HepG2 (cell line): Measurements from ENCODE around the gene CNKSR3. TPM values are rescaled to one million over a fixed set of nuclear protein-coding genes. Genes with fewer than 3 reads are reported as not detected.
A peak's percentile ranks its signal among the peaks of the same experiment; 100 is the strongest.

ENCODE experiments used
- DNMT1 ChIP-seq: sonication (generic); formaldehyde crosslinking; IDR thresholded peaks from 2 replicates; pipeline ENCODE4 v1.5.1; 2020; ENCODE audit warnings: mild to moderate bottlenecking, missing genetic modification reagents
- HNRNPUL1 ChIP-seq: fragments of 200-400 bp; formaldehyde crosslinking; IDR thresholded peaks from 2 replicates; pipeline ENCODE4 v1.6.1; 2017; ENCODE audit warnings: low read depth, mild to moderate bottlenecking, low read length, moderate library complexity
- IKZF1 ChIP-seq: fragments of 450-650 bp; IDR thresholded peaks from 2 replicates; pipeline ENCODE4 v1.7.1; 2016
- MAFK ChIP-seq, 2 experiments: IDR thresholded peaks in 1 of 2; conservative IDR thresholded peaks in 1 of 2; 2 replicates each; pipeline ENCODE4 v1.6.1; 2011; ENCODE audit warnings: improper control_type of control experiment in 2 of 2, low read length in 2 of 2
- NFIC ChIP-seq: IDR thresholded peaks from 2 replicates; pipeline ENCODE4 v1.6.1; 2012; ENCODE audit warnings: mild to moderate bottlenecking, low read length, inconsistent platforms
- PHF21A ChIP-seq: sonication (generic); formaldehyde crosslinking; IDR thresholded peaks from 2 replicates; pipeline ENCODE4 v1.5.0; 2020; ENCODE audit warnings: mild to moderate bottlenecking, missing genetic modification reagents
- TAF15 ChIP-seq: fragments of 200-400 bp; formaldehyde crosslinking; IDR thresholded peaks from one replicate; pipeline ENCODE4 v1.6.1; 2018; ENCODE audit warnings: mild to moderate bottlenecking, low read depth, low read length; ENCODE audit not compliant: poor library complexity, severe bottlenecking
- ZNF180 ChIP-seq: sonication (generic); formaldehyde crosslinking; IDR thresholded peaks from 2 replicates; pipeline ENCODE4 v1.4.0; 2020; ENCODE audit warnings: low read depth, missing genetic modification reagents, borderline replicate concordance
- ZNF251 ChIP-seq: sonication (generic); formaldehyde crosslinking; IDR thresholded peaks from 2 replicates; pipeline ENCODE4 v1.9.0; 2021; ENCODE audit warnings: mild to moderate bottlenecking, missing genetic modification reagents
- polyA plus RNA-seq, 8 experiments: library from polyadenylated mRNA; depleted of rRNA in 3 of 8; stranded (reverse) in 7 of 8; unstranded in 1 of 8; fragments of >200 nt; fragmentation: Illumina TruSeq in 4 of 8; extraction: Trizol in 4 of 8; gene quantifications; 2 replicates each; pipeline versions ENCODE4 v1.2.1 to v1.2.3, GENCODE V29; 2011 to 2016; ENCODE audit warnings: low read depth in 4 of 8, missing spikeins in 1 of 8, mixed read lengths in 1 of 8; ENCODE audit not compliant: insufficient read depth in 1 of 8
- total RNA-seq, 5 experiments: library from RNA; depleted of rRNA; stranded (reverse); fragments of >200 nt; fragmentation: Illumina TruSeq; extraction: Trizol; gene quantifications; 2 replicates each; pipeline ENCODE4 v1.2.3, GENCODE V29; 2016; ENCODE audit warnings: low read depth in 1 of 5
- TF ChIP-seq, protein P1 (sequence below): sonication (generic); formaldehyde crosslinking; IDR thresholded peaks from 2 replicates; pipeline ENCODE4 v1.5.1; 2020; ENCODE audit warnings: mild to moderate bottlenecking, missing genetic modification reagents, moderate library complexity
- TF ChIP-seq, protein P2 (sequence below): IDR thresholded peaks from 2 replicates; pipeline ENCODE4 v1.6.1; 2016; ENCODE audit warnings: low read depth, control low read depth

CNKSR3 gene
- total and polyA plus RNA-seq, 2 of the 13 experiments (the other 11 are each of a cell fraction or from before 2014, with no cell fraction given): 9.2 to 38.6 TPM

DNA sequence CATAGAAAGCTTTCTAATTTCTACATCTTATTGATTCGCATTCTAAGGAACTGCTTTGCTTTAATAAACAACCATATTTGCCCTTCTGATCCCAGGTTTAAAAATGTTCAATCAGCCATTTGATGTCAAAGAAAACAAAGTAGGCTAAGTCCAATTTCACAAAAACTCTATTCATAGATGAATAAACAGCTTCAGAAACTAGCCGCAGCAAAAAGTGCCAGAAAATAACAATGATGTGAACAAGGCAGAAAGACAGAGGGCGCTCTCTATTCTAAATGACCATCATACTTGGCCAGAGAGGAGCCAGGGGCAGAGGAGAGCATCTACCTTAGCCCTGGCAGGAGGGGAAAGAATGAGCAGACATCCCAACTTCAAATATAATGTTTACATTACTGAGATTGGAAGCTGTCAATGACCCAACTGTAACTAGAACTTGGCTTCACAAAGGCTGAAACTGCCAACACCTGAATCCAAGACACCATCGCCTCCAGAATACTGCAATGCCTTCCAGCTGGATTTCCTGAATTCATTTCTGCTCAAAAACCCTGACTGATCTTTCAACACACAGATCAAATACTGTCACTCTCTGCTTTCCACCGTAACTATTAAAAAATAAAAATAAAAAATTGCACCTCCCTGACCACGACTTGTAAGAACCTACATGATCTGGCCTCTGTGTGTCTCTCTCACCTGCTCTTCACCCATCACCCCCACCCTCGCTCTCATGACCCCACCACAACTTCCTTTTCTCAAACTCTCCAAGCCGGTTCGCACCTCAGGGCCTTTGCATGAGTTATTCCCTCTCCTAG is 9.5 kb downstream of the CNKSR3 start (continued):
- TF ChIP-seq HNRNPUL1: no peak
- TF ChIP-seq, protein P1, sequence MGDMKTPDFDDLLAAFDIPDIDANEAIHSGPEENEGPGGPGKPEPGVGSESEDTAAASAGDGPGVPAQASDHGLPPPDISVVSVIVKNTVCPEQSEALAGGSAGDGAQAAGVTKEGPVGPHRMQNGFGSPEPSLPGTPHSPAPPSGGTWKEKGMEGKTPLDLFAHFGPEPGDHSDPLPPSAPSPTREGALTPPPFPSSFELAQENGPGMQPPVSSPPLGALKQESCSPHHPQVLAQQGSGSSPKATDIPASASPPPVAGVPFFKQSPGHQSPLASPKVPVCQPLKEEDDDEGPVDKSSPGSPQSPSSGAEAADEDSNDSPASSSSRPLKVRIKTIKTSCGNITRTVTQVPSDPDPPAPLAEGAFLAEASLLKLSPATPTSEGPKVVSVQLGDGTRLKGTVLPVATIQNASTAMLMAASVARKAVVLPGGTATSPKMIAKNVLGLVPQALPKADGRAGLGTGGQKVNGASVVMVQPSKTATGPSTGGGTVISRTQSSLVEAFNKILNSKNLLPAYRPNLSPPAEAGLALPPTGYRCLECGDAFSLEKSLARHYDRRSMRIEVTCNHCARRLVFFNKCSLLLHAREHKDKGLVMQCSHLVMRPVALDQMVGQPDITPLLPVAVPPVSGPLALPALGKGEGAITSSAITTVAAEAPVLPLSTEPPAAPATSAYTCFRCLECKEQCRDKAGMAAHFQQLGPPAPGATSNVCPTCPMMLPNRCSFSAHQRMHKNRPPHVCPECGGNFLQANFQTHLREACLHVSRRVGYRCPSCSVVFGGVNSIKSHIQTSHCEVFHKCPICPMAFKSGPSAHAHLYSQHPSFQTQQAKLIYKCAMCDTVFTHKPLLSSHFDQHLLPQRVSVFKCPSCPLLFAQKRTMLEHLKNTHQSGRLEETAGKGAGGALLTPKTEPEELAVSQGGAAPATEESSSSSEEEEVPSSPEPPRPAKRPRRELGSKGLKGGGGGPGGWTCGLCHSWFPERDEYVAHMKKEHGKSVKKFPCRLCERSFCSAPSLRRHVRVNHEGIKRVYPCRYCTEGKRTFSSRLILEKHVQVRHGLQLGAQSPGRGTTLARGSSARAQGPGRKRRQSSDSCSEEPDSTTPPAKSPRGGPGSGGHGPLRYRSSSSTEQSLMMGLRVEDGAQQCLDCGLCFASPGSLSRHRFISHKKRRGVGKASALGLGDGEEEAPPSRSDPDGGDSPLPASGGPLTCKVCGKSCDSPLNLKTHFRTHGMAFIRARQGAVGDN (CRISPR knock-in tag): no peak
- peak; percentile 64; the same call in 1 of the 2 replicates for TF ChIP-seq NFIC
- TF ChIP-seq IKZF1: no peak
- no peak for TF ChIP-seq ZNF251 (CRISPR knock-in tag)
- no peak for TF ChIP-seq MAFK (conservative IDR thresholded peaks at IDR 0.05 in 1 of 2, IDR thresholded peaks at IDR 0.05 in 1 of 2; ENCODE audit: low read length in 2 of 2)
- TF ChIP-seq, protein P2, sequence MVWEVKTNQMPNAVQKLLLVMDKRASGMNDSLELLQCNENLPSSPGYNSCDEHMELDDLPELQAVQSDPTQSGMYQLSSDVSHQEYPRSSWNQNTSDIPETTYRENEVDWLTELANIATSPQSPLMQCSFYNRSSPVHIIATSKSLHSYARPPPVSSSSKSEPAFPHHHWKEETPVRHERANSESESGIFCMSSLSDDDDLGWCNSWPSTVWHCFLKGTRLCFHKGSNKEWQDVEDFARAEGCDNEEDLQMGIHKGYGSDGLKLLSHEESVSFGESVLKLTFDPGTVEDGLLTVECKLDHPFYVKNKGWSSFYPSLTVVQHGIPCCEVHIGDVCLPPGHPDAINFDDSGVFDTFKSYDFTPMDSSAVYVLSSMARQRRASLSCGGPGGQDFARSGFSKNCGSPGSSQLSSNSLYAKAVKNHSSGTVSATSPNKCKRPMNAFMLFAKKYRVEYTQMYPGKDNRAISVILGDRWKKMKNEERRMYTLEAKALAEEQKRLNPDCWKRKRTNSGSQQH: 0 out of 2 replicates have a peak, but pooled peaks have one; percentile 32
- no peak for TF ChIP-seq TAF15
- no peak for TF ChIP-seq PHF21A
- TF ChIP-seq ZNF180 (CRISPR knock-in tag): no peak
- TF ChIP-seq DNMT1 (CRISPR knock-in tag): no peak
